AG04450 (cell line): ENCODE measurements around the gene BLOC1S4. TPM values are rescaled to one million over a fixed set of nuclear protein-coding genes. Genes with fewer than 3 reads are reported as not detected.

Experiments used
- CTCF ChIA-PET: fragments of 300-600, 350-600 bp; formaldehyde crosslinking; extraction: SDS; loops from one replicate; lab custom pipeline; 2022; ENCODE audit warnings: antibody characterized with exemption, inconsistent platforms; lab: Charles Lee
- POLR2A ChIA-PET: fragments of 350-600 bp; formaldehyde crosslinking; extraction: SDS; loops from one replicate; lab custom pipeline; 2021; ENCODE audit warnings: antibody characterized with exemption, inconsistent platforms; lab: Yijun Ruan, JAX
- DNase-seq: peaks from one replicate; pipeline ENCODE4 v3.0.0-alpha.2; 2011; ENCODE audit warnings: low read depth, low spot score
- H3K27ac ChIP-seq: one replicate; pipeline ENCODE4 v1.5.1; 2012; ENCODE audit warnings: low read depth, low read length, control low read depth
- H3K27me3 ChIP-seq: one replicate; pipeline ENCODE4 v1.6.0; 2012; ENCODE audit warnings: low read length; ENCODE audit not compliant: control insufficient read depth, insufficient read depth
- H3K4me3 ChIP-seq: 2 replicates; pipeline ENCODE4 v1.5.1; 2011; ENCODE audit warnings: mild to moderate bottlenecking, low read depth, low read length, control low read depth
- H3K9me3 ChIP-seq: 2 replicates; pipeline ENCODE4 v1.5.1; 2012; ENCODE audit warnings: low read length; ENCODE audit not compliant: control insufficient read depth, insufficient read depth
- polyA plus RNA-seq: library from polyadenylated mRNA; depleted of rRNA; stranded (reverse); fragments of >200 nt; gene quantifications from 2 replicates; pipeline ENCODE4 v1.2.3, GENCODE V29; 2011
- TF ChIP-seq, protein P1 (sequence below): IDR thresholded peaks from 2 replicates; pipeline ENCODE4 v1.5.1; 2011; ENCODE audit warnings: low read depth, low read length, control low read depth, inconsistent platforms

The BLOC1S4 gene
- polyA plus RNA-seq, 1 experiment = 14.5 TPM

- no peak overlapping the region for H3K4me3 ChIP-seq
- H3K27me3 ChIP-seq = no peaks in the 10 kb centered on the region
- H3K27ac ChIP-seq = peak overlapping the region; percentile 21
- ChIA-PET CTCF (interaction anchor here (1.1 kb wide), 1 partner anchor 9 kb away, joined by 3 read pairs; no protein-coding TSS in a partner anchor), POLR2A (interaction anchor here (1.8 kb wide), 1 partner anchor 23 kb away, joined by 7 read pairs; a partner anchor contains a TSS)
- no peak for DNase-seq
- H3K9me3 ChIP-seq = peaks cover 3% of the 10 kb centered on the region; the same call in 1 of the 2 replicates
- TF ChIP-seq, protein P1, sequence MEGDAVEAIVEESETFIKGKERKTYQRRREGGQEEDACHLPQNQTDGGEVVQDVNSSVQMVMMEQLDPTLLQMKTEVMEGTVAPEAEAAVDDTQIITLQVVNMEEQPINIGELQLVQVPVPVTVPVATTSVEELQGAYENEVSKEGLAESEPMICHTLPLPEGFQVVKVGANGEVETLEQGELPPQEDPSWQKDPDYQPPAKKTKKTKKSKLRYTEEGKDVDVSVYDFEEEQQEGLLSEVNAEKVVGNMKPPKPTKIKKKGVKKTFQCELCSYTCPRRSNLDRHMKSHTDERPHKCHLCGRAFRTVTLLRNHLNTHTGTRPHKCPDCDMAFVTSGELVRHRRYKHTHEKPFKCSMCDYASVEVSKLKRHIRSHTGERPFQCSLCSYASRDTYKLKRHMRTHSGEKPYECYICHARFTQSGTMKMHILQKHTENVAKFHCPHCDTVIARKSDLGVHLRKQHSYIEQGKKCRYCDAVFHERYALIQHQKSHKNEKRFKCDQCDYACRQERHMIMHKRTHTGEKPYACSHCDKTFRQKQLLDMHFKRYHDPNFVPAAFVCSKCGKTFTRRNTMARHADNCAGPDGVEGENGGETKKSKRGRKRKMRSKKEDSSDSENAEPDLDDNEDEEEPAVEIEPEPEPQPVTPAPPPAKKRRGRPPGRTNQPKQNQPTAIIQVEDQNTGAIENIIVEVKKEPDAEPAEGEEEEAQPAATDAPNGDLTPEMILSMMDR = no peak
Observed at GRCh38 chr4:6696611-6697010, 19.4 kb upstream of the BLOC1S4 start.

GRCh38 chr4:6697131-6697530 lies 18.8 kb upstream of the BLOC1S4 start:
- no peak overlapping the region for H3K27ac ChIP-seq
- H3K4me3 ChIP-seq = no peak overlapping the region
- TF ChIP-seq, protein P1 = no peak
- ChIA-PET POLR2A (no interaction called here), CTCF (interaction anchor here (1.1 kb wide), 1 partner anchor 10 kb away, joined by 3 read pairs; no protein-coding TSS in a partner anchor)
- peaks cover 3% of the 10 kb centered on the region; the same call in 1 of the 2 replicates for H3K9me3 ChIP-seq
- DNase-seq = no peak
- H3K27me3 ChIP-seq = no peaks in the 10 kb centered on the region

GRCh38 chr4:6699388-6699787 lies 16.6 kb upstream of the BLOC1S4 start:
- no peaks in the 10 kb centered on the region for H3K27me3 ChIP-seq
- no peak overlapping the region for H3K4me3 ChIP-seq
- TF ChIP-seq, protein P1 = no peak
- POLR2A ChIA-PET = no interaction called here
- no peak overlapping the region for H3K27ac ChIP-seq
- H3K9me3 ChIP-seq = peaks cover 7% of the 10 kb centered on the region
- DNase-seq = no peak
- CTCF ChIA-PET = no interaction called here

DNA sequence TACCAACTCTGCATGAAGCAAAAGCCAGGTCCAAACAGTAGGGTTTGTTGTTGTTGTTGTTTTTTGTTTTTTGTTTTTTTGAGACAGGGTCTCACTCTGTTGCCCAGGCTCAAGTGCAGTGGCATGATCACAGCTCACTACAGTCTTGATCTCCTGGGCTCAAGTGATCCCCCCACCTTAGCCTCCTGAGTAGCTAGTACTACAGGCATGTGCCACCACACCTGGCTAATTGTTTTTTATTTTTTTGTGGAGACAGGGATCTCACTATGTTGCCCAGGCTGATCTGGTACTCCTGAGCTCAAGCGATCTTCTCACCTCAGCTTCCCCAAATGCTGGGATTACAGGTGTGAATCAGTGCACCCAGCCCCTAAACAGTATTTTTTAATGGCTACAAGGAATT lies 16.1 kb upstream of the BLOC1S4 start:
- DNase-seq = no peak
- Histone ChIP-seq H3K4me3 (no peak overlapping the region), H3K9me3 (peaks cover 7% of the 10 kb centered on the region), H3K27me3 (no peaks in the 10 kb centered on the region), H3K27ac (no peak overlapping the region)
- ChIA-PET POLR2A (interaction anchor here (0.6 kb wide), 1 partner anchor 287 kb away, joined by 3 read pairs; no protein-coding TSS in a partner anchor), CTCF (interaction anchor here (1.2 kb wide), 1 partner anchor 45 kb away, joined by 4 read pairs; no protein-coding TSS in a partner anchor)
- TF ChIP-seq, protein P1 = no peak

GRCh38 chr4:6701371-6701770 lies 14.6 kb upstream of the BLOC1S4 start:
- peaks cover 7% of the 10 kb centered on the region for H3K9me3 ChIP-seq
- TF ChIP-seq, protein P1 = peak; percentile 26
- DNase-seq = no peak
- CTCF ChIA-PET = no interaction called here
- POLR2A ChIA-PET = no interaction called here
- no peaks in the 10 kb centered on the region for H3K27me3 ChIP-seq
- H3K27ac ChIP-seq = no peak overlapping the region
- H3K4me3 ChIP-seq = no peak overlapping the region
